B cell (primary cell): Measurements from ENCODE around the gene PLEKHG3. TPM values are rescaled to one million over a fixed set of nuclear protein-coding genes. Genes with fewer than 3 reads are reported as not detected.

Source experiments
- ATAC-seq: fragments of 200-7000 bp; cut with Tn5 transposase; one replicate; pipeline ENCODE4 v1.10.0; 2021; ENCODE audit warnings: low read depth, mild to moderate bottlenecking, moderate number of reproducible peaks, moderate library complexity
- CTCF ChIA-PET: fragments of 350-600 bp; sonication (Branson Sonifier 250); formaldehyde crosslinking; loops from one replicate; lab custom pipeline; 2021; ENCODE audit warnings: antibody characterized with exemption, inconsistent platforms; lab: Charles Lee
- POLR2A ChIA-PET: fragments of 350-600 bp; sonication (Branson Sonifier 250); formaldehyde crosslinking; loops from one replicate; lab custom pipeline; 2021; ENCODE audit warnings: antibody characterized with exemption; lab: Charles Lee
- DNase-seq: peaks from one replicate; pipeline ENCODE4 v3.0.0; 2013
- H2AFZ ChIP-seq: 2 replicates; pipeline ENCODE4 v1.6.1; 2012; ENCODE audit warnings: mild to moderate bottlenecking, low read depth, low read length; ENCODE audit not compliant: insufficient read depth, poor library complexity, severe bottlenecking
- H3K27ac ChIP-seq, 2 donors: 1 replicate in 1 of 2; 2 replicates in 1 of 2; pipeline ENCODE4 v1.5.1; 2012 to 2013; ENCODE audit warnings: low read length in 2 of 2, mild to moderate bottlenecking in 2 of 2, moderate library complexity in 1 of 2
- H3K27me3 ChIP-seq, 4 experiments: fragments of 200-600 bp in 1 of 4; sonication (generic) in 1 of 4; replicated peaks in 1 of 4; 1 replicate in 2 of 4; 2 replicates in 2 of 4; pipeline versions ENCODE4 v1.6.1 to v1.7.0; 2013 to 2016; ENCODE audit warnings: low read length in 3 of 4, mild to moderate bottlenecking in 2 of 4, mixed read lengths in 1 of 4, moderate library complexity in 1 of 4; ENCODE audit not compliant: insufficient read depth in 4 of 4, control insufficient read depth in 3 of 4; ENCODE audit errors: control extremely low read depth in 1 of 4
- H3K36me3 ChIP-seq, 2 experiments: replicated peaks in 1 of 2; 1 replicate in 1 of 2; 2 replicates in 1 of 2; pipeline versions ENCODE4 v1.6.1 to v1.7.1; 2013; ENCODE audit warnings: low read length in 1 of 2; ENCODE audit not compliant: insufficient read depth in 2 of 2, control insufficient read depth in 1 of 2; ENCODE audit errors: control extremely low read depth in 1 of 2, extremely low read depth in 1 of 2
- H3K4me1 ChIP-seq, 2 donors: fragments of 200-600 bp in 1 of 2; sonication (generic) in 1 of 2; 1 replicate in 1 of 2; 2 replicates in 1 of 2; pipeline versions ENCODE4 v1.5.1 to v1.6.1; 2013 to 2017; ENCODE audit warnings: low read length in 2 of 2; ENCODE audit not compliant: control insufficient read depth in 2 of 2, insufficient read depth in 2 of 2
- H3K4me2 ChIP-seq: replicated peaks from 2 replicates; pipeline ENCODE3; 2012; ENCODE audit warnings: mild to moderate bottlenecking, low read depth, low read length; ENCODE audit not compliant: poor library complexity, severe bottlenecking
- H3K4me3 ChIP-seq, 5 experiments: fragments of 200-600 bp in 1 of 5; sonication (generic) in 1 of 5; 1 replicate in 3 of 5; 2 replicates in 2 of 5; pipeline versions ENCODE4 v1.5.1 to v1.7.0; 2011 to 2016; ENCODE audit warnings: low read length in 4 of 5, mild to moderate bottlenecking in 4 of 5, low read depth in 2 of 5, control low read depth in 1 of 5, moderate library complexity in 1 of 5; ENCODE audit not compliant: insufficient read depth in 1 of 5; ENCODE audit errors: control extremely low read depth in 1 of 5, extremely low read depth in 1 of 5
- H3K79me2 ChIP-seq: fragments of 200-600 bp; sonication (generic); one replicate; pipeline ENCODE4 v1.6.0; 2016; ENCODE audit warnings: low read length; ENCODE audit not compliant: control insufficient read depth, insufficient read depth
- H3K9ac ChIP-seq: fragments of 200-600 bp; sonication (generic); 2 replicates; pipeline ENCODE4 v1.6.1; 2017; ENCODE audit warnings: mild to moderate bottlenecking, low read length, moderate library complexity
- H3K9me3 ChIP-seq, 3 donors: one replicate each; pipeline versions ENCODE4 v1.6.1 to v1.7.1; 2013; ENCODE audit warnings: low read length in 2 of 3; ENCODE audit not compliant: control insufficient read depth in 2 of 3, insufficient read depth in 1 of 3; ENCODE audit errors: control extremely low read depth in 1 of 3
- H4K20me1 ChIP-seq: 2 replicates; pipeline ENCODE4 v1.6.0; 2012; ENCODE audit warnings: mild to moderate bottlenecking, low read length; ENCODE audit not compliant: insufficient read depth, control insufficient read depth, poor library complexity, severe bottlenecking
- H3K27ac Mint-ChIP-seq: one replicate; pipeline ENCODE4 v1.8.0; 2021; ENCODE audit warnings: mixed read lengths
- H3K27me3 Mint-ChIP-seq: one replicate; pipeline ENCODE4 v1.8.0; 2021; ENCODE audit warnings: mixed read lengths
- H3K4me1 Mint-ChIP-seq: one replicate; pipeline ENCODE4 v1.8.0; 2021; ENCODE audit warnings: mixed read lengths
- H3K4me3 Mint-ChIP-seq: one replicate; pipeline ENCODE4 v1.8.0; 2021; ENCODE audit warnings: mixed read lengths
- H3K9me3 Mint-ChIP-seq: one replicate; pipeline ENCODE4 v1.8.0; 2022; ENCODE audit warnings: mixed read lengths; ENCODE audit not compliant: insufficient read depth
- CTCF ChIP-seq: fragments of 200-600 bp; IDR thresholded peaks from one replicate; pipeline ENCODE4 v1.8.0; 2022; ENCODE audit warnings: antibody characterized with exemption, mild to moderate bottlenecking
- EZH2 ChIP-seq: IDR thresholded peaks from 2 replicates; pipeline ENCODE4 v1.6.1; 2012; ENCODE audit warnings: borderline replicate concordance, low read depth, mild to moderate bottlenecking, moderate library complexity, low read length; ENCODE audit not compliant: insufficient read depth, poor library complexity, severe bottlenecking
- WGBS: methylation state at CpG from one replicate; pipeline ENCODE4 v1.1.5; 2013; ENCODE audit warnings: missing lambda C conversion rate; ENCODE audit not compliant: insufficient coverage; 5-methylcytosine and 5-hydroxymethylcytosine counted together
- intact Hi-C: fragments of 100-400 bp; cut with micrococcal nuclease; formaldehyde crosslinking; loops from one replicate; pipeline ENCODE4 v1.10.0; 2022
- polyA plus RNA-seq: library from polyadenylated mRNA; depleted of rRNA; stranded (reverse); fragments of >200 nt; gene quantifications from 2 replicates; pipeline ENCODE4 v1.2.3, GENCODE V29; 2012
- total RNA-seq, 2 donors: library from RNA; stranded (reverse); fragments of 120-200 nt in 1 of 2; gene quantifications; 1 replicate in 1 of 2; 2 replicates in 1 of 2; pipeline versions ENCODE4 v1.2.3 to v1.2.4, GENCODE V29; 2013 to 2022

The PLEKHG3 gene
- total and polyA plus RNA-seq, 2 donors (not counting 1 experiment from before 2014, with no cell fraction given) = 0.12 to 0.25 TPM

DNA sequence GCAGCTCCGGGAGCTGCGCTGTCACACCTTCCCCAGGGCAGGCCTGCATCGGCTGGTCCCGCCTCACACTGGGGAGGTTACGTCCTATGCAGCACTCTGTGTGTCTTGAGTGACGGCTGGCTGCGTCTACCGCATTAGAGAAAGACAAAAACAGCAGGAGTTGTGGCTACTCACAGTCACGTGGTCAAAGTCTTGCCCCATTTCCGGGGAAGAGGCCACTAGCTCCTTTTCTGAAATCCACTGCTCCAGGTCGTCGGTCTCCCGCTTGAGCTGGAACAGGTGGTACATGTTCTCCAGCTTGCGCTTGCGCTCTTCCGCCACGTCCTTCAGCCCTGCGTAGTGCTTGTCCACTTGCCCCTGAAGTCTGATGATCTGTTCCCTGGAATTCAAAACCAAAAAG lies 68.8 kb downstream of the PLEKHG3 start:
- H3K4me1 ChIP-seq = no peaks in the 10 kb centered on the region
- intact Hi-C loops = no loop called here
- H3K27ac Mint-ChIP-seq = no peak overlapping the region
- H3K4me2 ChIP-seq = no peak overlapping the region
- no peaks in the 10 kb centered on the region for H3K9me3 ChIP-seq
- no peaks in the 10 kb centered on the region for H3K36me3 ChIP-seq
- no peak overlapping the region for H3K4me3 Mint-ChIP-seq
- DNase-seq (no peak), ATAC-seq (no peak)
- POLR2A ChIA-PET = no interaction called here
- no peak overlapping the region for H3K9ac ChIP-seq
- CTCF ChIA-PET = interaction anchor here (1.0 to 1.4 kb wide), 3 partner anchors 8 to 119 kb away, joined by 3 to 4 read pairs (median 4); no protein-coding TSS in a partner anchor
- no peaks in the 10 kb centered on the region for H4K20me1 ChIP-seq
- H3K27me3 Mint-ChIP-seq = no peaks in the 10 kb centered on the region
- H3K4me3 ChIP-seq = no peak overlapping the region
- no peaks in the 10 kb centered on the region for H3K9me3 Mint-ChIP-seq
- H3K27ac ChIP-seq = no peak overlapping the region
- H3K79me2 ChIP-seq = no peaks in the 10 kb centered on the region
- H3K27me3 ChIP-seq = no peaks in the 10 kb centered on the region
- no peak for TF ChIP-seq CTCF
- TF ChIP-seq EZH2 = no peak
- 98% methylated on average over 18 of the region's 18 CpGs for WGBS
- H2AFZ ChIP-seq = no peak overlapping the region
- no peaks in the 10 kb centered on the region for H3K4me1 Mint-ChIP-seq

DNA sequence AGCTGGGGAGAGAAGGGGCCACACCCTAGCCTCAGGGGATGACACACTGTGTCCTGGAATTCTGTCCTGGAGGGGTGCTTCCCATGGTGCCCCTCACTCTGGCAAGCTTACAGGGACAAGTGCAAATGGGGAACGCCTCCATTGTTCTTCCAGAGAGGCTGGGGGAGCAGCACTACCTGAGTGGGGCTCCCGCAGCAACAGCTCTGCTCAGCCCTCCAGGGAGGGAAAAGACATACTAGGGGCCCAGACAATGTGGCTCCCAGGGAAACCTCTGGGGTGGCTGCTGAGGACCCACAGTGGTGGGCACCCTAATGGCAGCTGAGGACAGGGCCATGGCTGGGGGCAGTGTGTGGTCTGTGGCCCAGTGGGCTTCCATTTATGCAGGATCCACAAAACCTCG lies 69.4 kb downstream of the PLEKHG3 start:
- Histone ChIP-seq H3K79me2 (no peaks in the 10 kb centered on the region), H3K27ac (no peak overlapping the region), H3K4me1 (no peaks in the 10 kb centered on the region), H3K4me3 (no peak overlapping the region), H4K20me1 (no peaks in the 10 kb centered on the region), H3K36me3 (no peaks in the 10 kb centered on the region), H3K9me3 (no peaks in the 10 kb centered on the region), H3K4me2 (no peak overlapping the region), H2AFZ (no peak overlapping the region), H3K9ac (no peak overlapping the region), H3K27me3 (no peaks in the 10 kb centered on the region)
- TF ChIP-seq CTCF (no peak), EZH2 (no peak)
- intact Hi-C loops = no loop called here
- POLR2A ChIA-PET = no interaction called here
- Mint-ChIP-seq H3K4me3 (no peak overlapping the region), H3K27me3 (no peaks in the 10 kb centered on the region), H3K27ac (no peak overlapping the region), H3K9me3 (no peaks in the 10 kb centered on the region), H3K4me1 (no peaks in the 10 kb centered on the region)
- CTCF ChIA-PET = interaction anchor here (1.3 to 1.4 kb wide), 2 partner anchors 9 to 118 kb away, joined by 3 to 4 read pairs; no protein-coding TSS in a partner anchor
- 100% methylated on average over 2 of the region's 3 CpGs for WGBS
- ATAC-seq = no peak
- no peak for DNase-seq
